GM21515 (cell line): ENCODE results near the gene CEP85L.
"Not testable (repeated sequence)": the region's sequence is repeated elsewhere in the genome, so short reads cannot be mapped to it uniquely, and the experiment has no call there.

Source experiments
- ATAC-seq: cut with Tn5 transposase; IDR thresholded peaks from one replicate; pipeline ENCODE4 v1.9.1; 2021; ENCODE audit not compliant: unreplicated experiment

CEP85L gene

GRCh38 chr6:118434147-118434546 lies 217.2 kb downstream of the CEP85L start:
- ATAC-seq: not testable (repeated sequence)

GRCh38 chr6:118421312-118421711 lies 230.1 kb downstream of the CEP85L start:
- not testable (repeated sequence) for ATAC-seq

GRCh38 chr6:118419448-118420394 lies 231.7 kb downstream of the CEP85L start:
- no peak for ATAC-seq
